GM23338 (cell line): ENCODE measurements around the gene TNNT1. TPM values are rescaled to one million over a fixed set of nuclear protein-coding genes. Genes with fewer than 3 reads are reported as not detected.

ENCODE experiments used
- ATAC-seq: fragments of 200-7000 bp; cut with Tn5 transposase; 3 replicates; pipeline ENCODE4 v1.9.1; 2020
- DNase-seq: peaks from one replicate; pipeline ENCODE4 v3.0.0-alpha.2; 2015; ENCODE audit warnings: low spot score
- H2AFZ ChIP-seq: fragments of 200-600 bp; sonication (generic); 2 replicates; pipeline ENCODE4 v1.8.0; 2016; ENCODE audit warnings: antibody characterized with exemption, mild to moderate bottlenecking, moderate library complexity
- H3F3A ChIP-seq: fragments of 200-600 bp; sonication (generic); replicated peaks from 2 replicates; pipeline ENCODE4 v1.8.0; 2017; ENCODE audit warnings: antibody characterized with exemption, mixed run types, low read depth
- H3K27ac ChIP-seq: fragments of 200-600 bp; sonication (generic); 2 replicates; pipeline ENCODE4 v1.6.1; 2016; ENCODE audit warnings: low read depth
- H3K27me3 ChIP-seq: fragments of 200-600 bp; sonication (generic); 2 replicates; pipeline ENCODE4 v1.8.0; 2016; ENCODE audit warnings: mild to moderate bottlenecking, mixed run types, moderate library complexity; ENCODE audit not compliant: insufficient read depth
- H3K36me3 ChIP-seq: fragments of 200-600 bp; sonication (generic); 2 replicates; pipeline ENCODE4 v1.8.0; 2016; ENCODE audit warnings: mild to moderate bottlenecking; ENCODE audit not compliant: insufficient read depth
- H3K4me1 ChIP-seq: fragments of 200-600 bp; sonication (generic); 2 replicates; pipeline ENCODE4 v1.8.0; 2016; ENCODE audit warnings: mild to moderate bottlenecking, moderate library complexity; ENCODE audit not compliant: insufficient read depth
- H3K4me2 ChIP-seq: fragments of 200-600 bp; sonication (generic); 2 replicates; pipeline ENCODE4 v1.7.1; 2017; ENCODE audit warnings: mixed run types
- H3K4me3 ChIP-seq: fragments of 200-600 bp; sonication (generic); 2 replicates; pipeline ENCODE4 v1.6.1; 2016; ENCODE audit warnings: mixed run types
- H3K79me2 ChIP-seq: fragments of 200-600 bp; sonication (generic); replicated peaks from 2 replicates; pipeline ENCODE4 v1.8.0; 2017; ENCODE audit warnings: mild to moderate bottlenecking; ENCODE audit not compliant: insufficient read depth
- H3K9me2 ChIP-seq: fragments of 200-600 bp; sonication (generic); 2 replicates; pipeline ENCODE4 v1.8.0; 2017; ENCODE audit not compliant: insufficient read depth
- H4K20me1 ChIP-seq: fragments of 200-600 bp; sonication (generic); replicated peaks from 2 replicates; pipeline ENCODE4 v1.8.0; 2017; ENCODE audit warnings: mild to moderate bottlenecking; ENCODE audit not compliant: insufficient read depth
- H3K27ac Mint-ChIP-seq: 2 replicates; pipeline ENCODE4 v1.8.0; 2020; ENCODE audit warnings: inconsistent platforms, mild to moderate bottlenecking, moderate library complexity, mixed read lengths
- H3K27me3 Mint-ChIP-seq: 3 replicates; pipeline ENCODE4 v1.8.0; 2022; ENCODE audit warnings: low read depth, mild to moderate bottlenecking, moderate library complexity, mixed read lengths, inconsistent platforms; ENCODE audit not compliant: insufficient read depth, poor library complexity
- H3K36me3 Mint-ChIP-seq: 3 replicates; pipeline ENCODE4 v1.8.0; 2021; ENCODE audit warnings: low read depth, mild to moderate bottlenecking, inconsistent platforms, moderate library complexity, mixed read lengths
- H3K4me1 Mint-ChIP-seq: 3 replicates; pipeline ENCODE4 v1.8.0; 2020; ENCODE audit warnings: mild to moderate bottlenecking, inconsistent platforms, mixed read lengths
- H3K4me3 Mint-ChIP-seq: 3 replicates; pipeline ENCODE4 v1.8.0; 2021; ENCODE audit warnings: moderate library complexity, mild to moderate bottlenecking, inconsistent platforms, mixed read lengths
- H3K9me3 Mint-ChIP-seq: 3 replicates; pipeline ENCODE4 v1.8.0; 2020; ENCODE audit warnings: moderate library complexity, mild to moderate bottlenecking, inconsistent platforms, mixed read lengths
- CREB1 ChIP-seq: fragments of 250-450 bp; sonication (Bioruptor Pico); IDR thresholded peaks from 2 replicates; pipeline ENCODE4 v1.5.0; 2020; ENCODE audit warnings: low read depth, mild to moderate bottlenecking, moderate library complexity
- EZH2 ChIP-seq: fragments of 200-600 bp; sonication (generic); IDR thresholded peaks from one replicate; pipeline ENCODE4 v1.8.0; 2017; ENCODE audit warnings: antibody characterized with exemption, mild to moderate bottlenecking, low read depth; ENCODE audit not compliant: unreplicated experiment
- EZH2phosphoT487 ChIP-seq: fragments of 200-600 bp; sonication (generic); IDR thresholded peaks from one replicate; pipeline ENCODE4 v1.8.1; 2018; ENCODE audit warnings: antibody characterized with exemption; ENCODE audit not compliant: unreplicated experiment
- JUNB ChIP-seq: IDR thresholded peaks from one replicate; pipeline ENCODE4 v1.6.1; 2016; ENCODE audit warnings: antibody characterized with exemption; ENCODE audit not compliant: unreplicated experiment
- NANOG ChIP-seq: IDR thresholded peaks from 2 replicates; pipeline ENCODE4 v1.6.1; 2016; ENCODE audit warnings: antibody characterized with exemption, borderline replicate concordance
- POLR2AphosphoS5 ChIP-seq: IDR thresholded peaks from 2 replicates; pipeline ENCODE4 v1.6.1; 2016; ENCODE audit warnings: antibody characterized with exemption, low read depth
- STAT1 ChIP-seq: IDR thresholded peaks from one replicate; pipeline ENCODE4 v1.6.1; 2016; ENCODE audit warnings: antibody characterized with exemption; ENCODE audit not compliant: unreplicated experiment
- ZNF114 ChIP-seq: fragments of 250-450 bp; sonication (Bioruptor Pico); IDR thresholded peaks from 2 replicates; pipeline ENCODE4 v1.5.0; 2020; ENCODE audit warnings: mild to moderate bottlenecking, moderate library complexity
- ZNF331 ChIP-seq: fragments of 250-450 bp; sonication (Bioruptor Pico); IDR thresholded peaks from 2 replicates; pipeline ENCODE4 v1.5.0; 2020; ENCODE audit warnings: low read depth, mild to moderate bottlenecking, moderate library complexity
- polyA plus RNA-seq: library from polyadenylated mRNA; unstranded; fragments of >200 nt; fragmentation: Nextera tagmentation; extraction: Ambion mirVana; gene quantifications from 2 replicates; pipeline ENCODE4 v1.2.1, GENCODE V29; 2016
- total RNA-seq: library from RNA; depleted of rRNA; stranded (reverse); fragments of >200 nt; shearing (Covaris generic); gene quantifications from 2 replicates; pipeline ENCODE4 v1.2.3, GENCODE V29; 2014
- TF ChIP-seq, protein P1 (sequence below), 2 experiments: fragments of 200-600 bp in 1 of 2; sonication (generic) in 1 of 2; conservative IDR thresholded peaks; 2 replicates each; pipeline versions ENCODE4 v1.5.1 to v1.6.1; 2016 to 2017; ENCODE audit warnings: antibody characterized with exemption in 2 of 2, low read depth in 2 of 2, mild to moderate bottlenecking in 2 of 2, moderate library complexity in 1 of 2
- TF ChIP-seq, protein P2 (sequence below): IDR thresholded peaks from one replicate; pipeline ENCODE4 v1.6.1; 2018; ENCODE audit warnings: antibody characterized with exemption; ENCODE audit not compliant: unreplicated experiment
- TF ChIP-seq, protein P3 (sequence below): fragments of 250-450 bp; sonication (Bioruptor Pico); IDR thresholded peaks from 2 replicates; pipeline ENCODE4 v1.5.0; 2020; ENCODE audit warnings: mild to moderate bottlenecking, moderate library complexity
- TF ChIP-seq, protein P4 (sequence below): IDR thresholded peaks from 2 replicates; pipeline ENCODE4 v1.6.1; 2016; ENCODE audit warnings: antibody characterized with exemption

TNNT1 gene
- total and polyA plus RNA-seq, 2 experiments from 2014 or later: 59.3 to 150 TPM

DNA sequence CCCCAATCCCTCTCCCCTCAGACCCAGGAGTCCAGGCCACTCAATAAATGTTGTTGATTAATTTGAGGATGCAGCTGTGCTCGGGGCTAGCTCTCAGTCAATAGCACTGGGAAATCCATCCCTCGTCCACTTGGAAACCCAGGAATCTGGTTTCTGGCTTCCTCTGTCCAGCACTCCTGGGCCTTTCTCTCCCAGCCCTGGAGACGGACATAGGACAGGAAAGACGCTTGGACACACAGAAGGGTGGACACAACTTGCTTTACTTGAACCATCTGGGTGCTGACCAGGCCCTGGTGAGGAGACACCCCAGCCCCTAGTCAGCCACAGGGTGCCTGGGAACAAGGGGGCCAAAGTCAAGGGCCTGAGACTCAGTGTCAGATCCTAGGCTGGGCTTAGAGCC lies 9.4 kb upstream of the TNNT1 start:
- Histone ChIP-seq H3K36me3 (no peaks in the 10 kb centered on the region), H3K27me3 (peaks cover 29% of the 10 kb centered on the region), H3K4me3 (no peak overlapping the region), H2AFZ (no peak overlapping the region), H3K79me2 (no peaks in the 10 kb centered on the region), H3K27ac (no peak overlapping the region), H3K4me2 (no peak overlapping the region), H3K9me2 (no peaks in the 10 kb centered on the region), H3F3A (0 out of 2 replicates have a peak, but pooled peaks cover 3% of the 10 kb centered on the region), H4K20me1 (no peaks in the 10 kb centered on the region), H3K4me1 (peaks cover 30% of the 10 kb centered on the region)
- no peak for ATAC-seq
- H3K4me1 Mint-ChIP-seq: peaks cover 21% of the 10 kb centered on the region
- H3K4me3 Mint-ChIP-seq: peak overlapping the region; percentile 13; the same call in 1 of the 3 replicates
- peaks cover 2% of the 10 kb centered on the region for H3K9me3 Mint-ChIP-seq
- H3K27me3 Mint-ChIP-seq: peaks cover 45% of the 10 kb centered on the region
- H3K36me3 Mint-ChIP-seq: peaks cover 12% of the 10 kb centered on the region
- no peak overlapping the region for H3K27ac Mint-ChIP-seq
- TF ChIP-seq CREB1 (CRISPR knock-in tag) (no peak), JUNB (no peak), EZH2phosphoT487 (no peak), ZNF331 (CRISPR knock-in tag) (no peak), ZNF114 (CRISPR knock-in tag) (no peak), EZH2 (no peak), NANOG (no peak), STAT1 (no peak), POLR2AphosphoS5 (no peak)
- TF ChIP-seq, protein P1, sequence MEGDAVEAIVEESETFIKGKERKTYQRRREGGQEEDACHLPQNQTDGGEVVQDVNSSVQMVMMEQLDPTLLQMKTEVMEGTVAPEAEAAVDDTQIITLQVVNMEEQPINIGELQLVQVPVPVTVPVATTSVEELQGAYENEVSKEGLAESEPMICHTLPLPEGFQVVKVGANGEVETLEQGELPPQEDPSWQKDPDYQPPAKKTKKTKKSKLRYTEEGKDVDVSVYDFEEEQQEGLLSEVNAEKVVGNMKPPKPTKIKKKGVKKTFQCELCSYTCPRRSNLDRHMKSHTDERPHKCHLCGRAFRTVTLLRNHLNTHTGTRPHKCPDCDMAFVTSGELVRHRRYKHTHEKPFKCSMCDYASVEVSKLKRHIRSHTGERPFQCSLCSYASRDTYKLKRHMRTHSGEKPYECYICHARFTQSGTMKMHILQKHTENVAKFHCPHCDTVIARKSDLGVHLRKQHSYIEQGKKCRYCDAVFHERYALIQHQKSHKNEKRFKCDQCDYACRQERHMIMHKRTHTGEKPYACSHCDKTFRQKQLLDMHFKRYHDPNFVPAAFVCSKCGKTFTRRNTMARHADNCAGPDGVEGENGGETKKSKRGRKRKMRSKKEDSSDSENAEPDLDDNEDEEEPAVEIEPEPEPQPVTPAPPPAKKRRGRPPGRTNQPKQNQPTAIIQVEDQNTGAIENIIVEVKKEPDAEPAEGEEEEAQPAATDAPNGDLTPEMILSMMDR (conservative IDR thresholded peaks at IDR 0.05; ENCODE audit: low read depth in 2 of 2): no peak
- TF ChIP-seq, protein P2, sequence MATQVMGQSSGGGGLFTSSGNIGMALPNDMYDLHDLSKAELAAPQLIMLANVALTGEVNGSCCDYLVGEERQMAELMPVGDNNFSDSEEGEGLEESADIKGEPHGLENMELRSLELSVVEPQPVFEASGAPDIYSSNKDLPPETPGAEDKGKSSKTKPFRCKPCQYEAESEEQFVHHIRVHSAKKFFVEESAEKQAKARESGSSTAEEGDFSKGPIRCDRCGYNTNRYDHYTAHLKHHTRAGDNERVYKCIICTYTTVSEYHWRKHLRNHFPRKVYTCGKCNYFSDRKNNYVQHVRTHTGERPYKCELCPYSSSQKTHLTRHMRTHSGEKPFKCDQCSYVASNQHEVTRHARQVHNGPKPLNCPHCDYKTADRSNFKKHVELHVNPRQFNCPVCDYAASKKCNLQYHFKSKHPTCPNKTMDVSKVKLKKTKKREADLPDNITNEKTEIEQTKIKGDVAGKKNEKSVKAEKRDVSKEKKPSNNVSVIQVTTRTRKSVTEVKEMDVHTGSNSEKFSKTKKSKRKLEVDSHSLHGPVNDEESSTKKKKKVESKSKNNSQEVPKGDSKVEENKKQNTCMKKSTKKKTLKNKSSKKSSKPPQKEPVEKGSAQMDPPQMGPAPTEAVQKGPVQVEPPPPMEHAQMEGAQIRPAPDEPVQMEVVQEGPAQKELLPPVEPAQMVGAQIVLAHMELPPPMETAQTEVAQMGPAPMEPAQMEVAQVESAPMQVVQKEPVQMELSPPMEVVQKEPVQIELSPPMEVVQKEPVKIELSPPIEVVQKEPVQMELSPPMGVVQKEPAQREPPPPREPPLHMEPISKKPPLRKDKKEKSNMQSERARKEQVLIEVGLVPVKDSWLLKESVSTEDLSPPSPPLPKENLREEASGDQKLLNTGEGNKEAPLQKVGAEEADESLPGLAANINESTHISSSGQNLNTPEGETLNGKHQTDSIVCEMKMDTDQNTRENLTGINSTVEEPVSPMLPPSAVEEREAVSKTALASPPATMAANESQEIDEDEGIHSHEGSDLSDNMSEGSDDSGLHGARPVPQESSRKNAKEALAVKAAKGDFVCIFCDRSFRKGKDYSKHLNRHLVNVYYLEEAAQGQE: no peak
- TF ChIP-seq, protein P3, sequence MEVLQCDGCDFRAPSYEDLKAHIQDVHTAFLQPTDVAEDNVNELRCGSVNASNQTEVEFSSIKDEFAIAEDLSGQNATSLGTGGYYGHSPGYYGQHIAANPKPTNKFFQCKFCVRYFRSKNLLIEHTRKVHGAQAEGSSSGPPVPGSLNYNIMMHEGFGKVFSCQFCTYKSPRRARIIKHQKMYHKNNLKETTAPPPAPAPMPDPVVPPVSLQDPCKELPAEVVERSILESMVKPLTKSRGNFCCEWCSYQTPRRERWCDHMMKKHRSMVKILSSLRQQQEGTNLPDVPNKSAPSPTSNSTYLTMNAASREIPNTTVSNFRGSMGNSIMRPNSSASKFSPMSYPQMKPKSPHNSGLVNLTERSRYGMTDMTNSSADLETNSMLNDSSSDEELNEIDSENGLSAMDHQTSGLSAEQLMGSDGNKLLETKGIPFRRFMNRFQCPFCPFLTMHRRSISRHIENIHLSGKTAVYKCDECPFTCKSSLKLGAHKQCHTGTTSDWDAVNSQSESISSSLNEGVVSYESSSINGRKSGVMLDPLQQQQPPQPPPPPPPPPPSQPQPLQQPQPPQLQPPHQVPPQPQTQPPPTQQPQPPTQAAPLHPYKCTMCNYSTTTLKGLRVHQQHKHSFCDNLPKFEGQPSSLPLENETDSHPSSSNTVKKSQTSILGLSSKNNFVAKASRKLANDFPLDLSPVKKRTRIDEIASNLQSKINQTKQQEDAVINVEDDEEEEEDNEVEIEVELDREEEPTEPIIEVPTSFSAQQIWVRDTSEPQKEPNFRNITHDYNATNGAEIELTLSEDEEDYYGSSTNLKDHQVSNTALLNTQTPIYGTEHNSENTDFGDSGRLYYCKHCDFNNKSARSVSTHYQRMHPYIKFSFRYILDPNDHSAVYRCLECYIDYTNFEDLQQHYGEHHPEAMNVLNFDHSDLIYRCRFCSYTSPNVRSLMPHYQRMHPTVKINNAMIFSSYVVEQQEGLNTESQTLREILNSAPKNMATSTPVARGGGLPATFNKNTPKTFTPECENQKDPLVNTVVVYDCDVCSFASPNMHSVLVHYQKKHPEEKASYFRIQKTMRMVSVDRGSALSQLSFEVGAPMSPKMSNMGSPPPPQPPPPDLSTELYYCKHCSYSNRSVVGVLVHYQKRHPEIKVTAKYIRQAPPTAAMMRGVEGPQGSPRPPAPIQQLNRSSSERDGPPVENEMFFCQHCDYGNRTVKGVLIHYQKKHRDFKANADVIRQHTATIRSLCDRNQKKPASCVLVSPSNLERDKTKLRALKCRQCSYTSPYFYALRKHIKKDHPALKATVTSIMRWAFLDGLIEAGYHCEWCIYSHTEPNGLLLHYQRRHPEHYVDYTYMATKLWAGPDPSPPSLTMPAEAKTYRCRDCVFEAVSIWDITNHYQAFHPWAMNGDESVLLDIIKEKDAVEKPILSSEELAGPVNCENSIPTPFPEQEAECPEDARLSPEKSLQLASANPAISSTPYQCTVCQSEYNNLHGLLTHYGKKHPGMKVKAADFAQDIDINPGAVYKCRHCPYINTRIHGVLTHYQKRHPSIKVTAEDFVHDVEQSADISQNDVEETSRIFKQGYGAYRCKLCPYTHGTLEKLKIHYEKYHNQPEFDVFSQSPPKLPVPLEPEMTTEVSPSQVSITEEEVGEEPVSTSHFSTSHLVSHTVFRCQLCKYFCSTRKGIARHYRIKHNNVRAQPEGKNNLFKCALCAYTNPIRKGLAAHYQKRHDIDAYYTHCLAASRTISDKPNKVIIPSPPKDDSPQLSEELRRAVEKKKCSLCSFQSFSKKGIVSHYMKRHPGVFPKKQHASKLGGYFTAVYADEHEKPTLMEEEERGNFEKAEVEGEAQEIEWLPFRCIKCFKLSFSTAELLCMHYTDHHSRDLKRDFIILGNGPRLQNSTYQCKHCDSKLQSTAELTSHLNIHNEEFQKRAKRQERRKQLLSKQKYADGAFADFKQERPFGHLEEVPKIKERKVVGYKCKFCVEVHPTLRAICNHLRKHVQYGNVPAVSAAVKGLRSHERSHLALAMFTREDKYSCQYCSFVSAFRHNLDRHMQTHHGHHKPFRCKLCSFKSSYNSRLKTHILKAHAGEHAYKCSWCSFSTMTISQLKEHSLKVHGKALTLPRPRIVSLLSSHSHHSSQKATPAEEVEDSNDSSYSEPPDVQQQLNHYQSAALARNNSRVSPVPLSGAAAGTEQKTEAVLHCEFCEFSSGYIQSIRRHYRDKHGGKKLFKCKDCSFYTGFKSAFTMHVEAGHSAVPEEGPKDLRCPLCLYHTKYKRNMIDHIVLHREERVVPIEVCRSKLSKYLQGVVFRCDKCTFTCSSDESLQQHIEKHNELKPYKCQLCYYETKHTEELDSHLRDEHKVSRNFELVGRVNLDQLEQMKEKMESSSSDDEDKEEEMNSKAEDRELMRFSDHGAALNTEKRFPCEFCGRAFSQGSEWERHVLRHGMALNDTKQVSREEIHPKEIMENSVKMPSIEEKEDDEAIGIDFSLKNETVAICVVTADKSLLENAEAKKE (CRISPR knock-in tag): no peak
- TF ChIP-seq, protein P4, sequence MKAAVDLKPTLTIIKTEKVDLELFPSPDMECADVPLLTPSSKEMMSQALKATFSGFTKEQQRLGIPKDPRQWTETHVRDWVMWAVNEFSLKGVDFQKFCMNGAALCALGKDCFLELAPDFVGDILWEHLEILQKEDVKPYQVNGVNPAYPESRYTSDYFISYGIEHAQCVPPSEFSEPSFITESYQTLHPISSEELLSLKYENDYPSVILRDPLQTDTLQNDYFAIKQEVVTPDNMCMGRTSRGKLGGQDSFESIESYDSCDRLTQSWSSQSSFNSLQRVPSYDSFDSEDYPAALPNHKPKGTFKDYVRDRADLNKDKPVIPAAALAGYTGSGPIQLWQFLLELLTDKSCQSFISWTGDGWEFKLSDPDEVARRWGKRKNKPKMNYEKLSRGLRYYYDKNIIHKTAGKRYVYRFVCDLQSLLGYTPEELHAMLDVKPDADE: no peak
- no peak for DNase-seq
